Sigmoid colon (tissue), 4 donors: ENCODE measurements around the gene PMS1.

ENCODE experiments used
- EP300 ChIP-seq, 4 donors: sonication (generic); formaldehyde crosslinking; IDR thresholded peaks; one replicate each; pipeline ENCODE4 v1.6.1; 2017; ENCODE audit warnings: antibody characterized with exemption in 4 of 4
- POLR2A ChIP-seq, 2 donors: fragments of 450-650 bp; IDR thresholded peaks; one replicate each; pipeline ENCODE4 v1.6.1; 2016; ENCODE audit warnings: antibody characterized with exemption in 2 of 2, mild to moderate bottlenecking in 2 of 2, moderate library complexity in 2 of 2
- POLR2AphosphoS5 ChIP-seq, 4 donors: sonication (generic); formaldehyde crosslinking; IDR thresholded peaks; one replicate each; pipeline ENCODE4 v1.6.1; 2017; ENCODE audit warnings: antibody characterized with exemption in 4 of 4
- TF ChIP-seq, protein P1 (sequence below), 4 experiments: fragments of 450-650 bp in 3 of 4; fragments of 200-600 bp in 1 of 4; IDR thresholded peaks; one replicate each; pipeline ENCODE4 v1.5.1; 2016 to 2019; ENCODE audit warnings: antibody characterized with exemption in 4 of 4, mild to moderate bottlenecking in 3 of 4, moderate library complexity in 2 of 4

DNA sequence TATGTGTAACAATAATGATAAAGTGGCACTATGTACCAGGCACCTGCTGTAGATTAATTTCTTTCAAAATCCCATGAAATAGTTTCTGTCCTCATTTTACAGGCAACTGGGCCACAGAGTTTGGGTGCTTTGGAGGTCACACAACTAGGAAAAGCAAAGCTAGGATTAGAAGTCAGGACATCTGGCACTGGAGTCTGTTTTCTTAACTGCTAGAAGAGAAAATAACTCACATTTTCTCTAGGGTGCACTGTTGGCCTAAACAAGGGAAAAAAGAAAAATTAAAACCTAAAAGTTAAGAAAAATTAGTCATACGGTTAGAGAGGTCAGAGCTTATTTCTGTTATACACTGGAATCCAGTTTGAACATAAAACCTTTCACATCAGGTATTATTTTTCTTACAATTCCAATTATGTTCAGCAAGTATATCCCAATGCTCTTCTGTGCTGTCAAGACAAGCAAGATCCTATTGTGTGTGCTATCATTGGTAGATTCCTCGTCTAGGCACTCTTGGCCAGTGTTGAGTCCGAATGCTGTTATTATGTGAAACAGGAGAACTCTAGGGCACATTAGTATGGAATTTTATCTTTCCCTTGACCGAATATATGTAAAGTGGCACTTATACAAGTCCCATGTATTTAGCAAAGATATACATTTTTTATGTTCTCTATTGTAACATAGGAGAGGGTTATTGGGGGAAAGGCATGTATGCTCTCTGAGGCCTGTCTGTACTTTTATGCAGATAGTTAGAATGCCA, 20.2 kb upstream of the PMS1 start:
- TF ChIP-seq, protein P1, sequence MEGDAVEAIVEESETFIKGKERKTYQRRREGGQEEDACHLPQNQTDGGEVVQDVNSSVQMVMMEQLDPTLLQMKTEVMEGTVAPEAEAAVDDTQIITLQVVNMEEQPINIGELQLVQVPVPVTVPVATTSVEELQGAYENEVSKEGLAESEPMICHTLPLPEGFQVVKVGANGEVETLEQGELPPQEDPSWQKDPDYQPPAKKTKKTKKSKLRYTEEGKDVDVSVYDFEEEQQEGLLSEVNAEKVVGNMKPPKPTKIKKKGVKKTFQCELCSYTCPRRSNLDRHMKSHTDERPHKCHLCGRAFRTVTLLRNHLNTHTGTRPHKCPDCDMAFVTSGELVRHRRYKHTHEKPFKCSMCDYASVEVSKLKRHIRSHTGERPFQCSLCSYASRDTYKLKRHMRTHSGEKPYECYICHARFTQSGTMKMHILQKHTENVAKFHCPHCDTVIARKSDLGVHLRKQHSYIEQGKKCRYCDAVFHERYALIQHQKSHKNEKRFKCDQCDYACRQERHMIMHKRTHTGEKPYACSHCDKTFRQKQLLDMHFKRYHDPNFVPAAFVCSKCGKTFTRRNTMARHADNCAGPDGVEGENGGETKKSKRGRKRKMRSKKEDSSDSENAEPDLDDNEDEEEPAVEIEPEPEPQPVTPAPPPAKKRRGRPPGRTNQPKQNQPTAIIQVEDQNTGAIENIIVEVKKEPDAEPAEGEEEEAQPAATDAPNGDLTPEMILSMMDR (IDR thresholded peaks at IDR 0.05): no peak
- no peak for TF ChIP-seq EP300 (IDR thresholded peaks at IDR 0.05)
- TF ChIP-seq POLR2A (IDR thresholded peaks at IDR 0.05): no peak
- TF ChIP-seq POLR2AphosphoS5 (IDR thresholded peaks at IDR 0.05): no peak
